ENCODE measurements around the gene ANK2.

The ANK2 gene

DNA sequence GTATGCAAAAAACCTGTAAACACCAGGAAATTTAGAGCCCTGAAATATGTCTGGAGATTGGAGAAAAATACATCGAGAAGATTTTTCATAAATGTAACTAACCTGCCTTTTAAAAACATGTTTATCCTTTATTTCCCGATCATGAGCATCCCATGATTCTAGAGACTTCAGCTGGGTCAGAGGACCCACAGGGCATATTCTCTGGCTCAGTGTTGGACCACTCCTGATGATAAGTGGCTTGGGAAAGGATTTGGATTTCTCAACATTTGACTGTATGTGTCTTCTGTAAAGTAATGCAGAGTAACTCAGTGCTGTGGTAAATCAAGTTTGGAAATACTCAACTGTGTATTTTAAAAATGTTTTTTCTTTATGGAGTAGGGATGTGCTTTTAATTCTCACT is 40.0 kb upstream of the ANK2 start:
- Histone ChIP-seq H3K9me2 (replicated peaks; ENCODE audit: low read depth, low read length) (no peaks in the 10 kb centered on the region), H3K4me2 (ENCODE audit: low read depth, low read length, poor library complexity, severe bottlenecking) (no peak overlapping the region), H3K9ac (ENCODE audit: low read depth, low read length, poor library complexity, severe bottlenecking) (no peak overlapping the region), H3K4me1 (ENCODE audit: insufficient read depth, low read length, poor library complexity, severe bottlenecking) (no peaks in the 10 kb centered on the region), H4K20me1 (ENCODE audit: insufficient read depth, low read length, poor library complexity, severe bottlenecking) (no peaks in the 10 kb centered on the region), H3K9me3 (ENCODE audit: insufficient read depth, low read depth, low read length) (no peaks in the 10 kb centered on the region), H2AFZ (ENCODE audit: low read length) (no peak overlapping the region), H3K36me3 (ENCODE audit: insufficient read depth, low read length) (no peaks in the 10 kb centered on the region), H3K79me2 (ENCODE audit: insufficient read depth, low read length) (no peaks in the 10 kb centered on the region), H3K4me3 (ENCODE audit: low read length, poor library complexity, severe bottlenecking) (no peak overlapping the region), H3F3A (ENCODE audit: low read depth) (no peaks in the 10 kb centered on the region), H3K27me3 (ENCODE audit: insufficient read depth, low read length, poor library complexity, severe bottlenecking) (no peaks in the 10 kb centered on the region)
- TF ChIP-seq, protein P1, sequence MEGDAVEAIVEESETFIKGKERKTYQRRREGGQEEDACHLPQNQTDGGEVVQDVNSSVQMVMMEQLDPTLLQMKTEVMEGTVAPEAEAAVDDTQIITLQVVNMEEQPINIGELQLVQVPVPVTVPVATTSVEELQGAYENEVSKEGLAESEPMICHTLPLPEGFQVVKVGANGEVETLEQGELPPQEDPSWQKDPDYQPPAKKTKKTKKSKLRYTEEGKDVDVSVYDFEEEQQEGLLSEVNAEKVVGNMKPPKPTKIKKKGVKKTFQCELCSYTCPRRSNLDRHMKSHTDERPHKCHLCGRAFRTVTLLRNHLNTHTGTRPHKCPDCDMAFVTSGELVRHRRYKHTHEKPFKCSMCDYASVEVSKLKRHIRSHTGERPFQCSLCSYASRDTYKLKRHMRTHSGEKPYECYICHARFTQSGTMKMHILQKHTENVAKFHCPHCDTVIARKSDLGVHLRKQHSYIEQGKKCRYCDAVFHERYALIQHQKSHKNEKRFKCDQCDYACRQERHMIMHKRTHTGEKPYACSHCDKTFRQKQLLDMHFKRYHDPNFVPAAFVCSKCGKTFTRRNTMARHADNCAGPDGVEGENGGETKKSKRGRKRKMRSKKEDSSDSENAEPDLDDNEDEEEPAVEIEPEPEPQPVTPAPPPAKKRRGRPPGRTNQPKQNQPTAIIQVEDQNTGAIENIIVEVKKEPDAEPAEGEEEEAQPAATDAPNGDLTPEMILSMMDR (conservative IDR thresholded peaks at IDR 0.05; ENCODE audit: low read length), result no peak
- TF ChIP-seq EZH2phosphoT487 (IDR thresholded peaks at IDR 0.05; ENCODE audit: borderline replicate concordance), result no peak

DNA sequence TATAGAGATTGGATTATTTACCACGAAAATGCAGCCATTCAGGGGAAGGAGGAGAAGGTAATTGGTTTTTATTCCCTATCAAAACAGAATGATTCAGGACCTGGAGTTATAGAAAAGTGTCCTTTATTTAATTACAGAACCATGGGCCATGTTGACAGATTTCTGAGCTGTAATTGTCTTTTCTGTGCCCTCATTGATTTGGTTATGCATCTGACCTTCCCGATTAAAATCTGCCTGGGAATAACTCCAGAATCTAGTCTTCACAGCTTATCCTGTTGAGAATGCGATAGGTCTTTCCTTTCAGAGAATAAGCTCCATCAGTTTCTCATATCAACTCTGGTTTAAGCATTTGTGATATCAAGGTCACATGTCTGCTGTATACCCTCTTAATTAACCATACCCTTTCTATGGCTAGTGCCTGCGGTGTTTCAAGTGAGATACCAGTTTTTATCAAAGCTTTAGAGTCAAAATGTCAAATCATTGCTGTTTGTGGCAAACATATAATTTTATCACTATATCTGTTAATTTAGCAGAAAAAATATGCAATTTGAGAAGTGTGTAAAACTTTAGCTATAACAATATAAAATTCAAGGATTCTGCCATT is 37.2 kb upstream of the ANK2 start:
- Histone ChIP-seq H2AFZ (ENCODE audit: low read length) (no peak overlapping the region), H4K20me1 (ENCODE audit: insufficient read depth, low read length, poor library complexity, severe bottlenecking) (no peaks in the 10 kb centered on the region), H3K4me2 (ENCODE audit: low read depth, low read length, poor library complexity, severe bottlenecking) (no peak overlapping the region), H3K27me3 (ENCODE audit: insufficient read depth, low read length, poor library complexity, severe bottlenecking) (no peaks in the 10 kb centered on the region), H3K9ac (ENCODE audit: low read depth, low read length, poor library complexity, severe bottlenecking) (no peak overlapping the region), H3F3A (ENCODE audit: low read depth) (no peaks in the 10 kb centered on the region), H3K9me2 (replicated peaks; ENCODE audit: low read depth, low read length) (no peaks in the 10 kb centered on the region), H3K36me3 (ENCODE audit: insufficient read depth, low read length) (no peaks in the 10 kb centered on the region), H3K79me2 (ENCODE audit: insufficient read depth, low read length) (no peaks in the 10 kb centered on the region), H3K4me1 (ENCODE audit: insufficient read depth, low read length, poor library complexity, severe bottlenecking) (no peaks in the 10 kb centered on the region), H3K9me3 (ENCODE audit: insufficient read depth, low read depth, low read length) (no peaks in the 10 kb centered on the region), H3K4me3 (ENCODE audit: low read length, poor library complexity, severe bottlenecking) (no peak overlapping the region)
- TF ChIP-seq, protein P1 (conservative IDR thresholded peaks at IDR 0.05; ENCODE audit: low read length), result no peak
- no peak for TF ChIP-seq EZH2phosphoT487 (IDR thresholded peaks at IDR 0.05; ENCODE audit: borderline replicate concordance)

DNA sequence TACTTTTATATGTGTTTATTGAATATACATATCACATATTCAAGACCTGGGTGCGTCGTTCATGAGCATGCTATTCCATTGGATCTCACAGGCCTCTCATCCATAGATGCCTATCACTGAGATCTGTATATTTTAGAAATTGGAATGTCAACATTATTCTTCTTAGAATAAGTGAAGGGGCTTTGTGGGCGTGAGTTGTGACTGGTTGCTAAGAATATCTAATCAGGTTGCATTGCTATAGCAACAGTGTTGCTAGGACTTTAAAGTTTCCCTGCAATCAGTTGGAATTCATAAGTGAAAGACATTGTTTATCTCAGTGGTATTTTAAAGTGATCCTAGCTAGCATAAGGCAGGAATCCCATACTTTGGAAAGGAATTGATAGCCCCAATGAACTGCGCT is 36.7 kb upstream of the ANK2 start:
- Histone ChIP-seq H3K9me2 (replicated peaks; ENCODE audit: low read depth, low read length) (no peaks in the 10 kb centered on the region), H2AFZ (ENCODE audit: low read length) (no peak overlapping the region), H3K9ac (ENCODE audit: low read depth, low read length, poor library complexity, severe bottlenecking) (no peak overlapping the region), H3K9me3 (ENCODE audit: insufficient read depth, low read depth, low read length) (no peaks in the 10 kb centered on the region), H3K4me2 (ENCODE audit: low read depth, low read length, poor library complexity, severe bottlenecking) (no peak overlapping the region), H3K4me3 (ENCODE audit: low read length, poor library complexity, severe bottlenecking) (no peak overlapping the region), H3F3A (ENCODE audit: low read depth) (no peaks in the 10 kb centered on the region), H3K36me3 (ENCODE audit: insufficient read depth, low read length) (no peaks in the 10 kb centered on the region), H4K20me1 (ENCODE audit: insufficient read depth, low read length, poor library complexity, severe bottlenecking) (no peaks in the 10 kb centered on the region), H3K27me3 (ENCODE audit: insufficient read depth, low read length, poor library complexity, severe bottlenecking) (no peaks in the 10 kb centered on the region), H3K79me2 (ENCODE audit: insufficient read depth, low read length) (no peaks in the 10 kb centered on the region), H3K4me1 (ENCODE audit: insufficient read depth, low read length, poor library complexity, severe bottlenecking) (no peaks in the 10 kb centered on the region)
- TF ChIP-seq EZH2phosphoT487 (IDR thresholded peaks at IDR 0.05; ENCODE audit: borderline replicate concordance), result no peak
- TF ChIP-seq, protein P1 (conservative IDR thresholded peaks at IDR 0.05; ENCODE audit: low read length), result no peak

Data from Loucy (cell line).